Activated T-cell treated with anti-CD3 and anti-CD28 coated beads, Interleukin-2, amount 50 U/mL, for 48 hours (primary cell): ENCODE results near the gene EIF4A3.
A peak's percentile ranks its signal among the peaks of the same experiment; 100 is the strongest.

Source experiments
- DNase-seq, 2 experiments: peaks; one replicate each; pipeline ENCODE4 v3.0.0-alpha.2; 2020

Gene EIF4A3

DNA sequence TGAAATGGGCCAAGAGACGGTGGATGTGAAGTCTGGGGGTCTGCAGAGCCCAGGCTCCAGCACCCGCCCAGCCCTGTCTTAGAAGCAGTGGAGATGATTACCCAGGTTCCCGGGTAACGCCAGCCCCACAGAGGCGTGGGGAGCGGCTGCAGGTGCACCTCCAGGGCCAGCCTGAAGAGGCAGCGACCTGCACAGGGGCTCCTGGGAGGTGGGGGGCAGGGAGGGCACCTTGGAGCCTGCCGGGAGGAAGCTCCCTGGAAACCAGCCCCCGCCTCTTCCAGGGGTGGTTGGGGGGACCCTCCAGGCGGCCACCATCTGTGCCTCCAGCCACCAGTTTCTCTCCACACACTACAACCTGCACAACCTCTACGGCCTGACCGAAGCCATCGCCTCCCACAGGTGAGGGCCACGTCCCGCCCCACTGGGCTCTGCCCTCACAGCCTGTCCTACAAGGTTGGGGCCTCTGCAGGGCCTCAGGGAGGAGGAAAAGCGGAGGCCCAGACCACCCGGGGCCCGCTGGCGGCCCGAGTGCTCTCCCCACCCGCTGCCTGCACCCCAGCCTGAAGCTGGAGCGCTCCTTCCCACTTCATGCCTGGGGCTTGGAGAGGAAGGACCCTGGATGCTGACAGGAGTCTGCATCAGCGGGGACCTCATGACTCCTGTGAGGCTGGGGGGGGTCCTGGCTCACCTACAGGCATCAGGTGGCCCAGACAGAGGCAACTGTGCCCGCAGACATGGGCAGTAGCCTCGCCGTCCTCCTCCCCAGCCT is 35.0 kb downstream of the EIF4A3 start:
- no peak for DNase-seq

DNA sequence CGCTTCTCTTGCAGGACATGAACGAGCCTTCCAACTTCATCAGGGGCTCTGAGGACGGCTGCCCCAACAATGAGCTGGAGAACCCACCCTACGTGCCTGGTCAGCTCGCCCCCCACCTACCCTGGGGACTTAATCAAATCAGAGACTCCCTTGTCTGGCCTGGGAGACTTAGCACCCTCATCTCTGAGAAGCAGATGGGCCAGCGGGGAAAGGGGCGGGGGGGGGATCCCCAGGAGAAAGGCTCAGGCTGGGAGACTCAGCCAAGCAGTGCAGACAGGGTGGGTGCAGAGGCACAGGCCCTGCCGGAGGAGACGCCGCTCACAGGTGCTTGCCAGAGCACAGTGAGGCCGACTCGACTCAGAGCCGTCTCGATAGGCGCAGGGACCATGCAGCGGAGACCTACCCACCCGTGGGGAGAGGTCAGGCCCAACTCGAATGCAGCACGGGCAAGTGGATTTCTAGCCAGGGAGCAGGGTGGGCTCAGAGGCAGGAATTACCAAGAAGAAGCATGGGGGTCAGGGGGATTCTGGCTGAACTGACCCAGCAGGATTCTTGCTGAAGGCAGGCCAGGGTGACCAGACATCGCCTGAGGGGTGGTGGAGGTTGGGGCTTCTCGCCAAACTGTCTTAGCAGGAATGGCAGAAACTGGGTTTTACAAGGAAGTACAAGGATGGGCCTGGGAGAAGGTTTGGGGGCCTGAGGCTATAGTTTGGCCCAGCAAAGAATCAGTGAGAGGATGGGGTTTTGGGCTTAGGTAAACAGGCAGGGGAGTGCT is 35.8 kb downstream of the EIF4A3 start:
- DNase-seq: no peak

DNA sequence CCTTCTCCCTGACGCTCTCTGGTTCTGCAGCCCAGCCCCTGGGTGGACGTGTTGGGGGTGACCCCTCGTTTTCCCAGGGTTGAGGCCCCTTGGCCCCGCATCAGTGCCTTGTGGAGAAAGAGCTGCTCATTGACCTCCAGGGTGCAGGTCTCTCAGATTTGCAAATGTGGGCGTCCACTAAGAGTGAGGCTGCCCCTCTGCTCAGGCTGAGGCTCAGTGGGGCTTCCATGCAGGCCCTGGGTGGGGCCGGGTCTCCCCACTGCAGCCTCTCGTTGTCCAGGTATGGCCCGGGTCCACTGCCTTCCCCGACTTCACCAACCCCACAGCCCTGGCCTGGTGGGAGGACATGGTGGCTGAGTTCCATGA is 36.5 kb downstream of the EIF4A3 start:
- no peak for DNase-seq

DNA sequence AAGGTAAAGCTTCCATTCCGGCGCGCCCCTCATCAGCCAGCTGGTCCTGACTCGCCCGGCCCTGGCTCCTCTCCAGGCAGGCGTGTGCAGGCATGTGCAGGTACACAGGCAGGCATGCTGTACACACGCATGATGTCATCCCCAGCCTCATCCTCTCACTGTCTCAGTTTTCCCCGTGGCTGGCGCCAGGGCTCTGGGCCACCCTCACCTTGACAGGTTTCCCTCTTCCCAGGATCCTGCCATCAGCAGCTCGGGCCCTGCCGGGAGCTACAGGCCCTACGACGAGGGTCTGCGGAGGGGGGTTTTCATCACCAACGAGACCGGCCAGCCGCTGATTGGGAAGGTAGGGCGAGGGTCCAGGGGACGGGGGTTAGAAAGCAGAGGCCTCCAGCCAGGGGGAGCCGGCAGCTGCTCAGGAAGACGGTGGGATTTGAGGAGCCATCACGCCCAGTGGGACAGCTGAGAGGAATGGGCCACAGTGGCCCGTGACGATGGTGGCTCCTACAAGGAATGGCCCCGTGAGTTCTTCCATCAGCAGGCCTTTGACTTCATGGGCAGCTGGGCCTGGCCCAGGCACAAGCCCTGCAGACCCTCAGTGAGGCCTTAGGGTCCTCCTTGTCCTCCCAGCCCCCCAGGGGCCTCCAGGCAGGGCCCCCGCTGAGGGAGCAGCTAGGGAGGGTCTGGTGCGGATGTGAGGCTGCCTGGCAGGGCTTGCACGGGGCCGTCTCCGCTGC is 37.0 kb downstream of the EIF4A3 start:
- DNase-seq: no peak

DNA sequence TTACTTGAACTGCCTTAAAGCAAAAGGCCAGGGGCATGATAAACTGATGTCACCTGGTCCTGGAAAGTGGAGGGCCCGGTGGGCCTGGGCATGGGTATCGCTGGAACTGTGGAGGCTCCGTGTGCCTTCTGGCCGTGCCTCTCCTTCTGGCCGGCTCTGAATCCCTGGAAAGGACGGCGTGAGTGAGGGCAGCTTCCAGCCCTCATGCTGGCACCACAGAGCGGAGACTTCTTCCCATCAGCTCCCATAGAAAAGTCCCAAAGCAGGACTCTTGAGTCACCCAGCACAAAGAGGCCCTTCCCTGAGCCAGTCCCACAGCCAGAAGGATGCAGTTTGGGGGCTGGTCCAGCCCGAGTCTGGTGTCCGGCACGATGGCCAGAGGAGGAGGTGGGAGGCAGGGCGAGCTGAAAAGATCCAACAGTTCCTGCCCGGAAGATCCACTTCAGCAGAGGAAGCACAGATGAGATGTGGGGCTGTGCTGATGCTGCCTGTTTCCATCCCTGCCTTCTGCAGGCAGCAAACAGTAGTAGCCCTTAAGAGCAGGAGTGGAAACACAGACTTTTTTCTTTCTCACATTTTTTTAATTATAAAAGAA is 37.8 kb downstream of the EIF4A3 start:
- DNase-seq: no peak

DNA sequence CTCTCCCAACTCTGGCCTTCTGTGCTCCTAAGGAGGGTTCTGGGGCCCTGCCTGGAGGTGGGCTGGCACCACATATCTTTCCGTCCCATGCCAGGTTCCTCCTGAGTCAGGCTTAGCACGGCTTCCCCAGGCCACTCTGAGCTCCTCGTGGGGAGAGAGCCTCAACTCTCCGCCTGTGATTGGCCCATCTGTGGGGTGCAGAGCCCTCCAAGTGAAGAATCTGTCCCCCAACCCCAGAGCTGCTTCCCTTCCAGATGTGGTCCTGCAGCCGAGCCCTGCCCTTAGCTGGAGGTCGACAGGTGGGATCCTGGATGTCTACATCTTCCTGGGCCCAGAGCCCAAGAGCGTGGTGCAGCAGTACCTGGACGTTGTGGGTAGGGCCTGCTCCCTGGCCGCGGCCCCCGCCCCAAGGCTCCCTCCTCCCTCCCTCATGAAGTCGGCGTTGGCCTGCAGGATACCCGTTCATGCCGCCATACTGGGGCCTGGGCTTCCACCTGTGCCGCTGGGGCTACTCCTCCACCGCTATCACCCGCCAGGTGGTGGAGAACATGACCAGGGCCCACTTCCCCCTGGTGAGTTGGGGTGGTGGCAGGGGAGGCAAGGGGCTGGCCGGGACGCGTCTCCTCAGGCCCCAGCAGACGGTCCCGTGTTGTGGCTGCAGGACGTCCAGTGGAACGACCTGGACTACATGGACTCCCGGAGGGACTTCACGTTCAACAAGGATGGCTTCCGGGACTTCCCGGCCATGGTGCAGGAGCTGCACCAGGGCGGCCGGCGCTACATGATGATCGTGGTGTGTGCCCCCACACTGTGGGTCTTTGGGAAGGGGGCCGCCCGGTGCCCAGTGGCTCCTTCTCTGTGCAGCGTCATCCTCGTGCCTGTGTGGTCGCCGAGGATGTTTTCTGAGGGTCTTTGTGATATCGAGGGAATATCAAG is 38.6 kb downstream of the EIF4A3 start:
- DNase-seq: no peak

DNA sequence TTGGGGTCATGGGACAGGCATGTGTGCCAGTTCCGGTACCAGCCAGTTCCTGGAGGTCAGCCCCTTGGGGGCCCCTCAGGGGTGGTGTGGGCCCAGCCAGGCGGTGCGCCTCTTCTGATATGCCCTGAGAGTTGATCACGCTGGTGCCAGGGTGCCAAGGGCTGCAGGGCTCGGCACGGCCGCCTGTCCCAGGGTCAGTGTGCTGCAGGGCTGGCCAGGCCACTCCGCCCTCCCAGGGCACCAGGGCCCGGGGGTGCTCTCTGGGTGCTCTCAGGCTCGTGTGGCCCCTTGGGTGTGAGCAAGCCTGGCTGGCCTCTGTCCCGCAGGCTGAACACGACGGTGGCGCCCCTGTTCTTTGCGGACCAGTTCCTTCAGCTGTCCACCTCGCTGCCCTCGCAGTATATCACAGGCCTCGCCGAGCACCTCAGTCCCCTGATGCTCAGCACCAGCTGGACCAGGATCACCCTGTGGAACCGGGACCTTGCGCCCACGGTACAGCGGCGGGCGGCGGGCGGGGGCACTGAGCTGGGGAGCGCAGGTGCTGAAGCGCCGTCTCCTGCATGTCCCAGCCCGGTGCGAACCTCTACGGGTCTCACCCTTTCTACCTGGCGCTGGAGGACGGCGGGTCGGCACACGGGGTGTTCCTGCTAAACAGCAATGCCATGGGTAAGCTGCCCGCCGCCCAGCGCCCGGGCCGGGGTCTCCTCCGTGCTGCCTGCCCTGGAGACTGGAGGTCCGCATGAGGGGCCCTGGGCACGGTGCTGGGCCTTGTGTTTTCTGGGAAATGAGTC is 39.5 kb downstream of the EIF4A3 start:
- no peak for DNase-seq

DNA sequence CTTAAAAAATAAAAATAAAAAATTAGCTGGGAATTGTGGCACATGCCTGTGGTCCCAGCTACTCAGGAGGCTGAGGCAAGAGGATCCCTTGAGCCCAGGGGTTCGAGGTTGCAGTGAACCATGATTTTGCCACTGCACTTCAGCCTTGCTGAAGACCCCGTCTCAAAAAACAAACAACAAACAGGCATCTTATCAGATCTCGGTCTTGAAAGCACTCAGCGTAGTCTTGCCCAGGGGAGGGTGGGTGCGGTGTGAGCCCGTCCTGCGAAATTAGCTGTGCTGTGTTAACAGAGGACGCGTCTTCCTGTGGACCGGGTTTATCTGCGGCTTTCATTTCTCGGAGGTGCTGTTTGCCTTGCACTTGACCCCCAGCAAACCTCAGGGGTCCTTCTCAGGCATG is 40.2 kb downstream of the EIF4A3 start:
- no peak for DNase-seq

DNA sequence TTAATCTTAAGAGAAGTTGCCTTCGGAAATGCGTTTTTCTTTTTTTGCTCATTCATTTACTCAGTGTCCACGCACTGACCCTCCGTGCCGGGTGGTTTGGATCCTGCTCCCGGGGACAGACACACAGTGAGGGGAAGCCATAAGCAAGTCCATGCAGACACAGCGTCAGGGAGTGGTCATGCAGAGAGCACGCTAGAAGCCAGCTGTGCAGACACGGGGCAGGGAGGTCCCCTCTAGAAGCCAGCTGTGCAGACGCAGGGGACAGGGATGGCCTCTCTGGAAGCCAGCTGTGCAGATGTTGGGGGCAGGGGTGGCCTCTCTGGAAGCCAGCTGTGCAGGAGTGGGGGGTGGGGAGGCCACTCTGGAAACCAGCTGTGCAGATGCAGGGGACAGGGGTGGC is 40.8 kb downstream of the EIF4A3 start:
- DNase-seq: no peak

DNA sequence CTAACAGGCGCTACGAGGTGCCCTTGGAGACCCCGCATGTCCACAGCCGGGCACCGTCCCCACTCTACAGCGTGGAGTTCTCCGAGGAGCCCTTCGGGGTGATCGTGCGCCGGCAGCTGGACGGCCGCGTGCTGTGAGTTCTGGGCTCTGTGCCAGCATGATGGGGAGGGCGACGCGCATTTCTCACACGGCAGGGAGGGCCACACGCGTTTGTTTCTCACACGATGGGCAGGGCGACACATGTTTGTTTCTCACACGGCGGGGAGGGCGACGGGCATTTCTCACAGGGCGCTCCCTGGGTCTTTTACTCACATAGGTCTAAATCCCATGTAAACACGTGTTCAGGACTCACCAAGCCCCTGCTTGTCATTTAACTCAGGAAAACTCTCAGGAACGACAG is 41.2 kb downstream of the EIF4A3 start:
- no peak for DNase-seq

DNA sequence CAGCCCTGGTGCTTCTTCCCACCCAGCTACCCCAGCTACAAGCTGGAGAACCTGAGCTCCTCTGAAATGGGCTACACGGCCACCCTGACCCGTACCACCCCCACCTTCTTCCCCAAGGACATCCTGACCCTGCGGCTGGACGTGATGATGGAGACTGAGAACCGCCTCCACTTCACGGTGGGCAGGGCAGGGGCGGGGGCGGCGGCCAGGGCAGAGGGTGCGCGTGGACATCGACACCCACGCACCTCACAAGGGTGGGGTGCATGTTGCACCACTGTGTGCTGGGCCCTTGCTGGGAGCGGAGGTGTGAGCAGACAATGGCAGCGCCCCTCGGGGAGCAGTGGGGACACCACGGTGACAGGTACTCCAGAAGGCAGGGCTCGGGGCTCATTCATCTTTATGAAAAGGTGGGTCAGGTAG is 42.0 kb downstream of the EIF4A3 start:
- no peak for DNase-seq

DNA sequence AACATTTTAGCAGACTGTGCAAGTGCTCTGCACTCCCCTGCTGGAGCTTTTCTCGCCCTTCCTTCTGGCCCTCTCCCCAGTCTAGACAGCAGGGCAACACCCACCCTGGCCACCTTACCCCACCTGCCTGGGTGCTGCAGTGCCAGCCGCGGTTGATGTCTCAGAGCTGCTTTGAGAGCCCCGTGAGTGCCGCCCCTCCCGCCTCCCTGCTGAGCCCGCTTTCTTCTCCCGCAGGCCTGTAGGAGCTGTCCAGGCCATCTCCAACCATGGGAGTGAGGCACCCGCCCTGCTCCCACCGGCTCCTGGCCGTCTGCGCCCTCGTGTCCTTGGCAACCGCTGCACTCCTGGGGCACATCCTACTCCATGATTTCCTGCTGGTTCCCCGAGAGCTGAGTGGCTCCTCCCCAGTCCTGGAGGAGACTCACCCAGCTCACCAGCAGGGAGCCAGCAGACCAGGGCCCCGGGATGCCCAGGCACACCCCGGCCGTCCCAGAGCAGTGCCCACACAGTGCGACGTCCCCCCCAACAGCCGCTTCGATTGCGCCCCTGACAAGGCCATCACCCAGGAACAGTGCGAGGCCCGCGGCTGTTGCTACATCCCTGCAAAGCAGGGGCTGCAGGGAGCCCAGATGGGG is 42.5 kb downstream of the EIF4A3 start:
- no peak for DNase-seq

DNA sequence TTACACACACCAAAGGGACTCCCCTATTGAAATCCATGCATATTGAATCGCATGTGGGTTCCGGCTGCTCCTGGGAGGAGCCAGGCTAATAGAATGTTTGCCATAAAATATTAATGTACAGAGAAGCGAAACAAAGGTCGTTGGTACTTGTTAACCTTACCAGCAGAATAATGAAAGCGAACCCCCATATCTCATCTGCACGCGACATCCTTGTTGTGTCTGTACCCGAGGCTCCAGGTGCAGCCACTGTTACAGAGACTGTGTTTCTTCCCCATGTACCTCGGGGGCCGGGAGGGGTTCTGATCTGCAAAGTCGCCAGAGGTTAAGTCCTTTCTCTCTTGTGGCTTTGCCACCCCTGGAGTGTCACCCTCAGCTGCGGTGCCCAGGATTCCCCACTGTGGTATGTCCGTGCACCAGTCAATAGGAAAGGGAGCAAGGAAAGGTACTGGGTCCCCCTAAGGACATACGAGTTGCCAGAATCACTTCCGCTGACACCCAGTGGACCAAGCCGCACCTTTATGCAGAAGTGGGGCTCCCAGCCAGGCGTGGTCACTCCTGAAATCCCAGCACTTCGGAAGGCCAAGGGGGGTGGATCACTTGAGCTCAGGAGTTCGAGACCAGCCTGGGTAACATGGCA is 43.4 kb downstream of the EIF4A3 start:
- DNase-seq: no peak

DNA sequence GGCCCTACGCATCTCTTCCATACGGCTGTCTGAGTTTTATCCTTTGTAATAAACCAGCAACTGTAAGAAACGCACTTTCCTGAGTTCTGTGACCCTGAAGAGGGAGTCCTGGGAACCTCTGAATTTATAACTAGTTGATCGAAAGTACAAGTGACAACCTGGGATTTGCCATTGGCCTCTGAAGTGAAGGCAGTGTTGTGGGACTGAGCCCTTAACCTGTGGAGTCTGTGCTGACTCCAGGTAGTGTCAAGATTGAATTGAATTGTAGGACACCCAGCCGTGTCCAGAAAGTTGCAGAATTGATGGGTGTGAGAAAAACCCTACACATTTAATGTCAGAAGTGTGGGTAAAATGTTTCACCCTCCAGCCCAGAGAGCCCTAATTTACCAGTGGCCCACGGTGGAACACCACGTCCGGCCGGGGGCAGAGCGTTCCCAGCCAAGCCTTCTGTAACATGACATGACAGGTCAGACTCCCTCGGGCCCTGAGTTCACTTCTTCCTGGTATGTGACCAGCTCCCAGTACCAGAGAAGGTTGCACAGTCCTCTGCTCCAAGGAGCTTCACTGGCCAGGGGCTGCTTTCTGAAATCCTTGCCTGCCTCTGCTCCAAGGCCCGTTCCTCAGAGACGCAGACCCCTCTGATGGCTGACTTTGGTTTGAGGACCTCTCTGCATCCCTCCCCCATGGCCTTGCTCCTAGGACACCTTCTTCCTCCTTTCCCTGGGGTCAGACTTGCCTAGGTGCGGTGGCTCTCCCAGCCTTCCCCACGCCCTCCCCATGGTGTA is 44.1 kb downstream of the EIF4A3 start:
- no peak for DNase-seq

DNA sequence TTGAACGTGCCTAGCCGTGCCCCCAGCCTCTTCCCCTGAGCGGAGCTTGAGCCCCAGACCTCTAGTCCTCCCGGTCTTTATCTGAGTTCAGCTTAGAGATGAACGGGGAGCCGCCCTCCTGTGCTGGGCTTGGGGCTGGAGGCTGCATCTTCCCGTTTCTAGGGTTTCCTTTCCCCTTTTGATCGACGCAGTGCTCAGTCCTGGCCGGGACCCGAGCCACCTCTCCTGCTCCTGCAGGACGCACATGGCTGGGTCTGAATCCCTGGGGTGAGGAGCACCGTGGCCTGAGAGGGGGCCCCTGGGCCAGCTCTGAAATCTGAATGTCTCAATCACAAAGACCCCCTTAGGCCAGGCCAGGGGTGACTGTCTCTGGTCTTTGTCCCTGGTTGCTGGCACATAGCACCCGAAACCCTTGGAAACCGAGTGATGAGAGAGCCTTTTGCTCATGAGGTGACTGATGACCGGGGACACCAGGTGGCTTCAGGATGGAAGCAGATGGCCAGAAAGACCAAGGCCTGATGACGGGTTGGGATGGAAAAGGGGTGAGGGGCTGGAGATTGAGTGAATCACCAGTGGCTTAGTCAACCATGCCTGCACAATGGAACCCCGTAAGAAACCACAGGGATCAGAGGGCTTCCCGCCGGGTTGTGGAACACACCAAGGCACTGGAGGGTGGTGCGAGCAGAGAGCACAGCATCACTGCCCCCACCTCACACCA is 44.8 kb downstream of the EIF4A3 start:
- DNase-seq: peak in 1 of 2 experiments; percentile 37

DNA sequence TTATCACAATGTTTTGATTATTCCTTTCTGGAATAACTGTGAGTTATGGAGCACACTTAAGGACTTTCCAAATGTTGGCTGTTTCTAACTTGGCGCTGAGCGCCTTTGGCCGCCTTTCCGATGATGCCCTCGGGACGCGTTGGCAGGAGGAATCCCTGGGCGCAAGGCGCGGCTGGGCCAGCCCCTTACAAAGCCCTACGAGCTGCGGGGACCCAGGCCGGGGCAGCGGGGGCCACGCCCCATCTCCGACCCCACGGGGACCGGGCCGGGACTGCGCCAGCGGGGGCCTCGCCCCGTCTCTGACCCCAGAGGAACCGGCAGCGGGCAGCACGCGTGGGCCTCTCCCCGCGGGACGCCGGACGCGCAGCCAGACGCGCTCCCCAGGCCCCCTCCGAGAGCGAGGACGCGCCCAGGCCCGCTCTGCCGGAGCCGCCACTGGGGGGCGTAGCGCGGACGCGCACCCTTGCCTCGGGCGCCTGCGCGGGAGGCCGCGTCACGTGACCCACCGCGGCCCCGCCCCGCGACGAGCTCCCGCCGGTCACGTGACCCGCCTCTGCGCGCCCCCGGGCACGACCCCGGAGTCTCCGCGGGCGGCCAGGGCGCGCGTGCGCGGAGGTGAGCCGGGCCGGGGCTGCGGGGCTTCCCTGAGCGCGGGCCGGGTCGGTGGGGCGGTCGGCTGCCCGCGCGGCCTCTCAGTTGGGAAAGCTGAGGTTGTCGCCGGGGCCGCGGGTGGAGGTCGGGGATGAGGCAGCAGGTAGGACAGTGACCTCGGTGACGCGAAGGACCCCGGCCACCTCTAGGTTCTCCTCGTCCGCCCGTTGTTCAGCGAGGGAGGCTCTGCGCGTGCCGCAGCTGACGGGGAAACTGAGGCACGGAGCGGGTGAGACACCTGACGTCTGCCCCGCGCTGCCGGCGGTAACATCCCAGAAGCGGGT is 45.6 kb downstream of the EIF4A3 start, which contains the start of gene GAA:
TSS of gene GAA (plus strand) at position 571 of the 935 bp plus-strand sequence. CDS start 3,006 bp downstream, outside the sequence.
- DNase-seq: peak; percentile 89 to 92

DNA sequence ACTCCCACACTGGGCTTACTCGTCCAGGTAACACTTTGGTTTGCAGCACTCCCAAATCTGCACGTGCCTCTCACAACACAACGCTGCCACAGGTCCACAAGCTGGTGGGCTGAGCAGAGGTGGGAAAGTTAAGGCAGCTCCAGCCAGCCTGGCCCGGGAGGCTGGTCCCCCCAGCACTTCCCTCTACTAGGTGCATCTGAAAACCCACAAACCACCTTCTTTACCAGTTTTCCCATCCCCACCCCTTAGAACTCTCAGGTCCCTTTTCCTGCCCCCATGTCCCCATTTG is 46.9 kb downstream of the EIF4A3 start:
- DNase-seq: peak in 1 of 2 experiments; percentile 27
